GM18873 (cell line): Measurements from ENCODE around the gene ARHGEF4.

ENCODE experiments used
- ATAC-seq: cut with Tn5 transposase; IDR thresholded peaks from one replicate; pipeline ENCODE4 v1.9.1; 2021; ENCODE audit warnings: mild to moderate bottlenecking, moderate library complexity, moderate number of reproducible peaks; ENCODE audit not compliant: unreplicated experiment, low FRiP score

Gene ARHGEF4

DNA sequence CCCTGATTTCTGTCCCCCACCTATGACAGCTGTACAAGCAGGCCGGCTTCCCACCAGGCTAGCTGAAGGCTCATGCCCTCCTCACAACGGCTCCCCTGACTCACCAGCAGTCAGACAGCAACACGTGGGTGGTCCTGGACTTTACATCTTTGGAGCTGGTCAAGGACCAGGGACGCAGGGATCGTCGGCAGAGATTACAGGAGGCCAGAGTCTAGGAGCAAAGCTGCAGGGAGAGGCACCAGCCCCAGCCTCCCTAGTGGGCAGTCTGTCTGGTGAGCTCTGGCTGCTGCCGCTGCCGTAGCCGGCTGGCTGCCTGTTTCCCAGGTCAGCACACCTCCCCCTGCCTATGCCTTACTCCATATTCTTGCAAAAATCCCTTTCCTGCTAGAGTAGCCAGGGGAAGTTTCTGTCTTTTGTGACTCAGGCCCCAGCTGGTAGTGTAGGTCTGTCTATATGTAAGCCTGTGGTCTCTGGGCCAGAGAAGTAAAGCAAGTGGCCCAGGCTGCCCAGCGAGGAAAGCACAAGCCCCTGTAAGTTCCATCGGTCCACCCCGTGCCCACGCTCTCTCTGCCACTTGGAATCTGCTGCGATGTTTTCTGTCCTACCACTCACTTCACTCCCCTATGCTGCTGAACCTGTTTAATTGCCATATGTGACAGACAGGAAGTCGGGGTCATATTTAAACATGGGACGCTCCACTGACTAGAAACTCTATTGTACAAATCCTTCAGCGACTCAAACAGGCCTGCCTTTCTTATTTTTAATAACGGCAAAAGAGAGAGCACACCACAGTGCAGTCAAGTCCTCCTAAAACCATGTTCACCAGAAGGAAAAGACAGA, 2.4 kb upstream of the ARHGEF4 start:
- no peak for ATAC-seq

DNA sequence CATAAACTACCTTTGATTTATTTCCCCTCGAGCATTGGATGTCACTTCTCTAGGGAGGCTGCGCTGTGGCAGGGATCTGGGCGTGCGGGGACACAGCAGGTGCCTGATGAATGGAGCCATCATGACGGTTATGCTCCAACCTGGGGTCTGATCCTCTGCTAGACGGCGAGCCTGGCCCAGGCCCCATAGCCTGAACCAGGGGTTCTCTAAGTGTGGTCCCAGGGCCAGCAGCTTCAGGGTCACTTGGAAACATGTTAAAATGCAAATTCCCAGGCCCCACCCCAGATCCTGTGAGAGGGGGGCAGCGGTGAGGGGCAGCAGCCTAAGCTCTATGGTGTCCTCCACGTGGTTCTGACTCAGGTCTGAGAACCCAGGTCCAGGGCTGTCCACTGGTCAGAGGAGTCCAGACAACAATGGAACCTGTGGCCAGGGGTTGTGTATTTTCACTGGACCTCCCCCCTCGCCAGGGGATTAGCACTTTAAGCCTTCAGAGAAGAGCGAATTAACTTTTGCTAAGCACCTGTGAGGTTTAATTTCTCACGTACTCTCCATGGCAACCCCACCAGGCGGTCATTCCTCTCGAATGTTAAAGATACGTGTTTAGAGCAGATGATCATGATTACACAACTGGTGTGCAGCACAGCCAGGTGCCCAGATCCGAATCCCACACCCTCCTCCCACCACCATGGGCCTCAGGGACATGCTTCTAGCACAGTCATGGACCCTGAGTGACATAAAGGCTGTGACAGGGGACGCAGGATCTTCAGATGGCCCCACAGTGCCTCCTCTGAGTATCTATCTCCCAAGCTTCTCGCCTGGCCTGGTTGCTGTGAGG, 1.6 kb upstream of the ARHGEF4 start:
- no peak for ATAC-seq

DNA sequence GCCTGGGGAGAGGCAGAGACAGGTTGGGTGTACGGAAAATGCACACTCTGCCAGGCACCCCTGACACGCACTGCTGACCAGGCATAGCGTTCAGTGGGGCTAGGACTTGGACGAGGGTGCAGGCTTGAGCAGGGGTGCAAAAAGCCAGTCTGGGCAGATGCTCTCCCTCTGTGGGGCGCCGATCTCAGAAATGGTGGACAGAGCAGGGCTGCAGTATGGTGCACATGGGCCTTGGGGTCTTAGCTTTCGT, 1.0 kb upstream of the ARHGEF4 start:
- ATAC-seq = no peak

DNA sequence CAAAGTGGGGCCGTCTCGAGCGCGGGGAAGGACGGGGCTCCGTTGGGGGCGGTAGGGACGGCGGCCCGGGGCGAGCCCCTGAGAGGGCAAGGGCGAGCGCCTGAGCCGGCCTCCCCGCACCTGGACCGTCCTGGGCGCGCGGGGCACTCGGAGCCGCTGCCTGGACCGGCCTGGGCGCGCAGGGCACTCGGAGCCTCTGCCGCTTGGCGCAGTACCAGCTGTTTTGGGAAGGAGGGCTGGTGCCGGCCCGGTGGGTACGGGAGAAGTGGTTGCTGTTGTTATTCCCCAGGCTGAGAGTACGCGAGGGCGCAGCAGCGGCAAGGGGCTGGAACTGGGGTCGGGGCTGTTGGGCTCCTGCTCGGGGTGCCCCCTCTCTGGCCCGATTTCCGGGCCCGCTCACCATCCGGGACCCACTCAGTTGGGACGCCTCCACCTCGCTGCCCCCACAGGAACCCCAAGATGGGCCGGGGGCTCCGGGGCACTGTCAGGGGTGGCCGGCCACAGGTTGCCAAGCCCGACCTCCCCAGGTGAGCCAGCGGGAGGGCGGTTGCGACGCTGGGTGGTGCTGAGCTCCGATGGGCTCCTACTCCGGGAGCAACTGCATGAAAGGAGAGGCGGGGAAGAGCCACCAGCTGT, 579 bp downstream of the ARHGEF4 start:
- no peak for ATAC-seq

DNA sequence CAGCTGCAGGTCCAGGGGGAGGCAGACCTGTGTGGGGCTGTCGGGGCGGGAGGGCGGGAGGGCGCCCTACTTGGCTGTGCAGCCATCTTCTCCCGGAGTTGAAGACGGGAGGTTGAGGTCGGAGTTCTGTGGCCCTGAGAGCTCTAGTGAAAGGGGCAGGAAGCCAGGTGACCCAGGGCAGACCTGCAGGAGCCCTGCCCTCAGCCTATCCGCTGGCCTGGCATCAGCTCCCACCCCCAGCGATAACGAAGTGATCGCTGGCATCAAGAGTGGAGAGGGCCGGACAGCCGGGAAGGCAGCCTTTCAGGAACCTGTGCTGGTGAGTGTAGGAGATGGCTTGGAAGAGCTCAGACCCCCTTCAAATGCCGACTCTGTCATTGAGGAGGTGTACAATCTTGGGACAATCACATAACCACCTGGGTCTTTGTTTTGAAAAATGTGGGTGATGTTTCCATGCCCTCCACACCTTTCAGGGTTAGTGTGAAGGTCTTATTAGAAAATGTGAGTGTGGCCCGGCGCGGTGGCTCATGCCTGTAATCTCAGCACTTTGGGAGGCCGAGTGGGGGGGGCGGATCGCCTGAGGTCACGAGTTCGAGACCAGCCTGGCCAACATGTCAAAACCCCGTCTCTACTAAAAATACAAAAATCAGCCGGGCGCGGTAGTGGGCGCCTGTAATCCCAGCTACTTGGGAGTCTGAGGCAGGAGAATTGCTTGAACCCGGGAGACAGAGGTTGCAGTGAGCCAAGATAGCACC, 1.3 kb downstream of the ARHGEF4 start:
- no peak for ATAC-seq

DNA sequence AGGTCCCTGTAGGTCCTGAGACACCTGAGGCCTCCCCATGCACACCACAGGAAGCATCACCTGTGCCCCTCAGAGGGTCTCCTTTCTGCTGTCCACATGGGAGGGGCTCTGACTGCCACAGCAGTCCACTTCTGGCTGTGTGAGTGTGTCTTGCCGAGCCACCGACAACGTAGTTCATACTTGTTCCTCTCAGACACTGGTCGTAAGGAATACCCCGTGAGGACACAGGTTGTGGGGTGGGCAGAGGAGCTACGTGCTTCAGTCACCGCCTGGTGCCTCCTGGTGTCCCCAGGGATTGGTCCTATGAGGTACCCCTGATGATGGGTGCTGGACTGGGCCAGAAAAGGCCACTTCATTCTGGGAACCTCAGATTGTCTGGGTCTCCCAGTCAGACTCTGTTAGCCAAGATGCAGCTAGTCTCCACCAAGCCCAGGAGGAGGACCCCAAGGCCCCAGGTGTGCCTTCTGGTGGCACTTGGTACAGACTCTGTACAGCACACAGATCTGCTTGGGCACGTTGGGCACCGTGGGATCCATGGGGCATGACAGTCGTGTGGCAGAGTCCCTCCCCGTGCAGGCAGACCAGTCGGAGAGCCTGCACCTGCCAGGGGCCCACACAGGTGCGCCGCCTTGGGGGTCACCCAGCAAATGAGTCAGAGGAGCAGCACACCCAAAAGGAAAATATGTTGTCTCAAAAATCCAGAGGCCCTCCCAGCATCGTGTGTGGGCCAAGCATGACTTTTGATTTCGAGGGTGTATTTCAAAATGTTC, 2.5 kb downstream of the ARHGEF4 start:
- ATAC-seq = no peak

DNA sequence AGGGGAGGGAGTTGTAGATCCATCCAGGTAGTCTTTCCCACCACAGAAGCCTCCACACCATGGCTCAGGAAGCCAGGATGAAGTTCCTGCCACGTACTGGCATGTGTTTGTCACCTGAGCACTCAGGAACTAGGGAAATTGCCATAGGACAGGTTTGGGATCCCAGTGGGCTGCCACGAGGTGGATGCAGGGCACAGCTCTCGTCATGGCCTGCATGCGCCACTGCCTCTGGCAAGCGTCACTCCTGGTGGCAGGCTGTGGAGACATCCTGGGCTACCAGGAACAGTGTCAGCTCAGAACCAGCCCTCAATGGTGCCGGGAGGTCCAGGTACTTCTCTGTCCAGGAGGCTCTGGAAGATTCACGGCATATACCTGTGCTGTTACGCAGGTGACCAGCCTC, 3.8 kb downstream of the ARHGEF4 start:
- no peak for ATAC-seq

DNA sequence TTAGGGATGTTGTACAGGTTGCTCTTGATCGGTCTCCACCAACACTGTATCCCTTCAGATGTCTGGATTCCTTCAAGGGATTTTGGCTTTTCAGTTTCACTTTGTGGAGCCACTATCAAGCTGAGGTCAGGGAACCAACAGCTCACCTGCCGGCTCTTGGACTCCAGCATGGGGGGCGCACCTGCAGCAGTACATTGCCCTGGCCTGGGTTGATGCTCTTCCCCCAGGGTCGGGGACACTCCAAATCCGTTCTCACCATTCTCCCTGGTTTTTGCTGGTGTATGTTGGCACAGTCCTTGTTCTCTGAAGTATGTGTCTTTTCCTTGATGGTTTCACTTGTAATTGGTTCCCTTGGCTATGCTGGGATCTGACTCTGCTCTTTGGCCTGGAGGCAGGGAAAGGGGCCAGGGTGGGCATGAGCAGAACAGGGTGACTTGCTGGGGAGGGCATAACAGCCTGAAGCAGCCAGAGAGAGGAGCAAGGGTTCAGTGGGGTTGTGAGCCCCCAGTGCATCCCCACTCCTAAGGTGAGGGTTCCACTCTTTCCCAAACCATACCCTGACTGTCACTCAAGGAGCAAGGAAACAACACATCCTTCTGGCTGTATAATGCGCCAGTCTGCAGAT, 5.1 kb downstream of the ARHGEF4 start:
- ATAC-seq = no peak

DNA sequence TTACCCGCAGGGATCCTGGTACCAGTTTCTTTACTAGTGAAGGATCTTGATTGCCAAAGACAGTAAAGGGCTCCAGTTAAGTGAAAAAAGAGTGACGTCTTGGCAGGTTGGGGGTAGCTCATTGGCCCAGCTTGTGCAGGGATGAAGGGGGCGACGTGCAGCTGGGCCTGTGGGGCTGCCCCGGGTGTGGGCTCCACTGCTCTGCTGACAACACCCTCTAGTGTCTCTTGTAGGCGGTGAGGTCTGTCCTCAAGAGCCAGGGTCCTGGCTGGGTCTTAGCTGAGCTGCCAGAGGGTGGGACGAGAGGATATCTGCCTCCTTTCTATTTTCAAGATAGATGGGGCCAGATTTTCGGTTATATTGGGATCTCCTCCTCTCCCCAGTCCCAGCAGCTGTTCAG, 6.1 kb downstream of the ARHGEF4 start:
- ATAC-seq = no peak

DNA sequence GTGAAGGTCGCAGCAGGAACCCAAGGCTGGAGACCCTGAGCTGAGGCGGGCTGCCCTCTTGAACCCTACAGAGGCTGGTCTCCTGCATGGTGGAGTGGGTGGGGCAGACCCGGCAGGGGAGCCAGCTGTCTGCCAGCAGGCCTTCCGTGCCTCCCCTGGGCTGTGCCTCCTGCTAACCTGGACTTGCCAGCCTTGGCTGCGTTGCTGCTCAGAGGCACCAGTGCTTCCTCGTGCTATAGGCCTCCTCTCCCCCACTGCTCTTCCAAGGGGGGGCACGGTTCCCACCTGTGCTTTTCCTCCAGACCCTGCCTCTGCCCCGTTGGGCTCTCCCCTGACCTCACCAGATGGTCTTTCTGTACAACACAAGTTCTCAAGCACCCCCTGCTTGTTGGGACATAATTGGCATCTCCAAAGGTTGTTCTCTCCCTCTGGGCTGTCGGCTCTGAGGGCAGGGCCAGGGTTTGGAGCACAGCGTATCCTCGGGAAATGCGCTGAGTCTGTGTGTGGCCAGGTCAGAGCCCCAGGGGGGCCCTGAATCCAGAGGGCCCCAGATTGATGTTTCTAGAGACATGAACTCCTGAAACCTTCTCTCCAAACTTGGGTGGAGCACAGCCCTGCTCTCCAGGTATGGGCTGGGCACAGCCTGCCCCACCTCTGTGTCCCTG, 6.7 kb downstream of the ARHGEF4 start:
- no peak for ATAC-seq

DNA sequence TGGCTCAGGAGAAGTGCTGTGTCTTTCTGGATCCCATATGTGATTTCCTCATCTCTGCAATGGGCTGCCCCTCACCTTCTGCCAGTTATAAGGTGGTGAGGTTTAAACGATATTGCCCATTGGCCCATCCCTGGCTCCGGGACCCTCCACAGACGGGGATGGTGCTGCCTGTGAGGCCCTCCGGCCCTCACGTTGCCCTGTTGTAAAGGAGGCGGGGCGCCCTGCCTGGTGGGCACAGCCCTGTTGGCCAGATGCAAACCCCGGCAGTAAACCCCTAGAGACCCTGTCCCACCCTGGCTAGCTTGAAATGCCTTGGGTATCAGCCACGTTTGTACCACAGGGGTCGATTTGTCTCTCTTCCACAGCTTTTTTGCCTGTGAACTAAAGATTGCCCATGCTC, 7.4 kb downstream of the ARHGEF4 start:
- ATAC-seq = no peak

DNA sequence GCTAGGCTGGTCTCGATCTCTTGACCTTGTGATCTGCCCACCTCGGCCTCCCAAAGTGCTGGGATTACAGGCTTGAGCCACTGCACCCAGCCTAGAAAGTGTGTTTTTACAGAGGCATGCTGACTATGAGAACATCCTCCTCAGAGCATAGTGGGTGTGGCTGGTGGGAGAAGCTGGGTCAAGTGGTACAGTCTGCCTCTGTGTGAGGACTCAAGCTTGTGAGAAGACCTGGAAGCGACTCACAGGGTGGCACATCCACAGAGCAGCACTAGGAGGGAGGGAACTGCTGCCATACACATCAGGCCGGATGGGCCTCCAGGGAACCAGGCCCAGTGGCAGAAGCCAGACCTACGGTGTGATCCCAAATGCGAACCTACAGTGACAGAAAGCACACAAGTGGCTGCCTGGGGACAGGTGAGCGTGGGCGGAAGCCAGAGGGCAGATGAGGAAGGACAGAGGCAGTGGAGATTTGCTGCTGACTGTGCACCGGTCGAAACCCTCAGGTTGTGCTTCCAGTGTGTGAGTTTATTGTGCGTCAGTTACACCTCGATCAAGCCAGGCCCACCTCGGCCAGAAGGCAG, 8.9 kb downstream of the ARHGEF4 start:
- no peak for ATAC-seq

DNA sequence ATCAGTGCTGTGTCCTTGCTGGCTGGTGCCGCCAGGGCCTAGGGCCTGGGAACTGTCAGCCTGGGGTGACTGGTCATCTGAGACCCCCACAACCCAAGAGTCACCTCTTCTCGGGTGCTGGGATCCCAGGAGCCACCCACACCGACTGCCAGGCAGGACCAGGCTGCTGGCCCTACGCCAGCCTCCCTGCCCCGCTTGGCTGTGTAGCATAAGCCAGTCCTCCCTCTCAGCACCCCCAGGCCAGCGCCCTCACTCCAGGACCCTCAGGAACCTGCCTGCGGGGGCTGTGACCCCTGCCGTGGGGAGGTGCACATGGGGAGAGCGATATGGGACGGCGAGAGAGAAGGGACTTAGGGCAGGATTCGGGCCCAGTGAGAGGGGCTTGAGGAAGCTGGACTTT, 9.5 kb downstream of the ARHGEF4 start:
- no peak for ATAC-seq

DNA sequence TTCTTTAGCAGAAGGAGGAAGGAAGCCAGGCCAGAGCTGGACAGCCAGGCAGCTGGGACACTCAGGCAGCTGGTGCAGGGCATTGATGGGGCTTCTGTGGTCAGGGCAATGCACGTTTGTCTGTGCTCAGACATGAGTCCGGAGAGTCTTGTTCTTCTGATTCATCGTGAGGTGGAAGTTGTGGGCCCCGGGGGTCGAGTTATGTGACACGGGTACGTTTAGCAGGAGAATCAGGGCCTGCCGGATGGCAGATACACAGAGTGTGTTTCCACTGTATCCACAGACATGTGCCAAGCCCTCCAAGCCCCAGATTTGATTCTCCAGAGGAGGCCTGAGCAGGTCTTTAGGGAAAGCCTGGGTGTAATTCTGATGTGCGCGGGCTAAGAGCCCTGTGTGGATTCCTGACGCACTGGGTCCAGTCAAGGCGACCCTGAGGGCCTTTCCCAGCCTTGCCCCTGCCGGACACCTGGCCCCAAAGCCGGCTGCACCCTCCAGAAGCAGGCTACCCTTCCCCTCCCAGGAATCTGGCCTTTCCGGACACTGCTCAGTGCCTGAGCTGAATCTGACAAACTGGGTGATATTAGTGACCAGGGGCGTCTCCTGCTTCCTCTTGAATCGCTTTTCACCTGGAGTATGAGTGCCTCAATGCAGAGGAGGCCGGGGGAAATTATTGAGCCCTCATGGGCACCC, 10.1 kb downstream of the ARHGEF4 start:
- no peak for ATAC-seq

DNA sequence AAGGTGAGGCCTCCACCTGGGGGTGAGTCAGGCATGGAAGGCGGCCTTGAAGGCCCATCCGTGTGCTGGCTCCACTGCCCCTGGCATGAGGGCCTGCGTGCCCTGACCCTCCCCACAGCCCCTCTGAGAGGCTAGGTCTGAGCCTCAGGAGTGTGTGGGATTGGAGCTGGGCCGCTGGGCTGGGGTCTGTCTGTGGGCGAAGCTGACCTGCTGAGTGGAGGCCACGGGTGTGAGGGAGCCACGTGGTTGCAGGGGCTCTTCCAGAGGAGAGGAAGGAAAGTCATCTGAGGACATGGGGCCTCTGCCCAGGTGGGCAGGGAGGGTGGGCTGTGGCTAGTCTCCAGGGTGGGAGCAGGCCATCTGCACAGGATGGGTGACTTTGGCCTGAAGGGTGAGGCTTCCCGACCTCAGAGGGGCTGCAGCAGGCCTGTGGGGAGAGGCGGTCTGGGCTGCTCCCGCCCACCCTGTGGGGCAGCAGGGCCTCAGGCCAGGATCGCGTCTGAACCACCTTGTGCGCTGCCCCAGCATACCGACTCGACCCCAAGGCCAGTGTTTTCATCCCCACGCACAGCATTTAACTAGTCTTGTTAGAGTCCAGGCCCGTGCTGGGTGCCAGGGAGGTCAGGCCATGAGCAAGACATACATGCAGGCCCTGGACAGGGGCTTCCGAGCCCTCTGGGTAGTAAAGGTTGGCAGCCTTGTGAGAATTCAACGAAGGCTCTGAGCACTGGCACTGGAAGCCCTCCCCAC, 11.2 kb downstream of the ARHGEF4 start:
- no peak for ATAC-seq

DNA sequence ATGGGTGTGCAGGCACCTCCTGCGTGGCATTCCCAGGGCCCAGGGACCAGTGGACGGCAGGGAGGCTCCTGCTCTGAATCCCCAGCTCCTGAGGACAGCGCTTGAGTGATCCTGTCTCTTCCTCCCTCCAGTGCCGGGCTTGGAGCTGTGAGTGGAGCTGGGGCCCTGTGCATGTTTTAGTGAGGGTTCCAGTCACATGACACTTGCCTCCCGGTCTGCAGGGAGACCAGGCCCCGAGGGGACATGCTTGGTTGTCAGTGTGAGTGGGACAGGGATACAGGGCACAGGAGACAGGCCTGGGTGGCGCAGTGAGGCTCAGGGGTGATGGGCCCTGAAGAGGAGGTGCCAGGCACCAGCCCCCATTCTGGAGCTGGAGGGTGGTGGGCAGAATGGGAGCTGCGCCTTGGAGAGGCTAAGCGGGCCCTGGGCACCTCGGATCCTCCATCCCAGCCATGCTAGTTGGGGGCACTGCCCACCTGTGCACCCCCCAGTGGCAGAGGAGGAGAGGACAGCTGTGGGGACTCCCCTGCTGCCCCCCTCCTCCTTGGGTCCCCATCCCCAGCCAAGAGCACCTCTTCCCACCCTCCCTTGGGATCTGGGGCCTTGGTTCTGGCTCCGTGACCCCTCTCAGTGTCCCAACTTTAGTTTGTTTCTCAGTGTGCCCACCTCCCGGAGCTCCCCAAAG, 12.0 kb downstream of the ARHGEF4 start:
- no peak for ATAC-seq
